ENCODE results near the gene OXER1.

GRCh38 chr2:42721898-42722297 is 42.0 kb downstream of the OXER1 start:
- TF ChIP-seq CTCF (IDR thresholded peaks at IDR 0.05) (no peak), POLR2A (IDR thresholded peaks at IDR 0.05) (no peak), EP300 (IDR thresholded peaks at IDR 0.05) (no peak)
